Endodermal cell (in vitro differentiated cells): ENCODE results near the gene TBC1D1. TPM values are rescaled to one million over a fixed set of nuclear protein-coding genes. Genes with fewer than 3 reads are reported as not detected.
"Not testable (repeated sequence)": the region's sequence is repeated elsewhere in the genome, so short reads cannot be mapped to it uniquely, and the experiment has no call there.

Experiments
- DNase-seq: peaks from one replicate; pipeline ENCODE4 v3.0.0-alpha.2; 2017
- H3K27ac ChIP-seq: 2 replicates; pipeline ENCODE4 v1.5.1; 2013; ENCODE audit warnings: mild to moderate bottlenecking, low read depth, low read length, moderate library complexity
- H3K27me3 ChIP-seq: 2 replicates; pipeline ENCODE4 v1.6.1; 2013; ENCODE audit warnings: mild to moderate bottlenecking, low read length, moderate library complexity; ENCODE audit not compliant: insufficient read depth, control insufficient read depth, poor library complexity, severe bottlenecking
- H3K36me3 ChIP-seq: 2 replicates; pipeline ENCODE4 v1.7.0; 2013; ENCODE audit warnings: mild to moderate bottlenecking, low read length, moderate library complexity; ENCODE audit not compliant: control insufficient read depth, insufficient read depth
- H3K4me1 ChIP-seq: one replicate; pipeline ENCODE4 v1.7.0; 2013; ENCODE audit warnings: low read length; ENCODE audit not compliant: control insufficient read depth, insufficient read depth
- H3K4me3 ChIP-seq: 2 replicates; pipeline ENCODE4 v1.5.1; 2013; ENCODE audit warnings: mild to moderate bottlenecking, low read length, moderate library complexity
- H3K9ac ChIP-seq: 2 replicates; pipeline ENCODE4 v1.6.1; 2013; ENCODE audit warnings: mild to moderate bottlenecking, low read length, moderate library complexity; ENCODE audit not compliant: poor library complexity, severe bottlenecking; ENCODE audit errors: extremely low read depth
- H3K9me3 ChIP-seq: 2 replicates; pipeline ENCODE4 v1.6.1; 2013; ENCODE audit warnings: mild to moderate bottlenecking, low read length, moderate library complexity; ENCODE audit not compliant: control insufficient read depth
- H3K27ac Mint-ChIP-seq: 2 replicates; pipeline ENCODE4 v1.8.0; 2020; ENCODE audit warnings: mixed read lengths
- H3K27me3 Mint-ChIP-seq: 2 replicates; pipeline ENCODE4 v1.8.0; 2021; ENCODE audit warnings: mild to moderate bottlenecking, mixed read lengths; ENCODE audit not compliant: insufficient read depth
- H3K36me3 Mint-ChIP-seq: 2 replicates; pipeline ENCODE4 v1.8.0; 2020; ENCODE audit warnings: low read depth, mixed read lengths
- H3K4me1 Mint-ChIP-seq: 2 replicates; pipeline ENCODE4 v1.8.0; 2020; ENCODE audit warnings: mixed read lengths
- H3K4me3 Mint-ChIP-seq: 2 replicates; pipeline ENCODE4 v1.8.0; 2020; ENCODE audit warnings: mild to moderate bottlenecking, moderate library complexity, mixed read lengths
- H3K9me3 Mint-ChIP-seq: 2 replicates; pipeline ENCODE4 v1.8.0; 2020; ENCODE audit warnings: mild to moderate bottlenecking, mixed read lengths
- CTCF ChIP-seq: fragments of 200-600 bp; sonication (generic); conservative IDR thresholded peaks from 2 replicates; pipeline ENCODE4 v1.5.0; 2021; ENCODE audit warnings: antibody characterized with exemption, mild to moderate bottlenecking
- WGBS, 2 experiments: methylation state at CpG; one replicate each; pipeline versions ENCODE4 v1.1.5 to v1.1.7; 2013; ENCODE audit warnings: missing lambda C conversion rate in 2 of 2, mixed read lengths in 1 of 2; ENCODE audit not compliant: insufficient coverage in 1 of 2, insufficient read length in 1 of 2; 5-methylcytosine and 5-hydroxymethylcytosine counted together
- total RNA-seq, 2 donors: library from RNA; stranded (reverse); fragmentation: NEBNext Ultra II Directional in 1 of 2; extraction: Animal tissue kit (Norgen Biotek cat#: 25700) in 1 of 2; gene quantifications; 2 replicates in 1 of 2; 3 replicates in 1 of 2; pipeline ENCODE4 v1.2.1, GENCODE V29; 2021

The TBC1D1 gene
- total RNA-seq, 2 donors from 2014 or later: 110 to 122 TPM

DNA sequence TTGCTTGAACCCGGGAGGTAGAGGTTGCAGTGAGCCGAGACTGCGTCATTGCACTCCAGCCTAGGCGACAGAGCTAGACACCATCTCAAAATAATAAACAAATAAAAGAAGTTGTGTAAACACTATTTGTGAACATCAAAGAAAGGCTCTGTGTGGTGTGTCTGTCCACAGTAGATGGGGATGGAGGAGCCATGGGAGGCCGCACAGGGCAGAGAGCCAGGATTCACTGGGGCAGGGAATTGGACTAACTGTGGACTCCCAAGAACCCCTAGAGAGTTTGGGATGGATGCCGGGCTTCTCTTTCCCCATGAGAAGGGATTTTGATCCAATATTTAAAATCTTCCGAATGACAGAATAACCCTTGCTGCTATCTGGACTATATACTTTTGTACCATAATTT is 26.5 kb downstream of the TBC1D1 start:
- WGBS, 2 experiments: 96 to 97% methylated on average over 6 to 7 of the region's 7 CpGs
- DNase-seq: no peak
- Histone ChIP-seq H3K27me3 (no peaks in the 10 kb centered on the region), H3K4me1 (no peaks in the 10 kb centered on the region), H3K27ac (no peak overlapping the region), H3K9me3 (no peaks in the 10 kb centered on the region), H3K4me3 (no peak overlapping the region), H3K36me3 (no peaks in the 10 kb centered on the region), H3K9ac (no peak overlapping the region)
- no peaks in the 10 kb centered on the region for H3K9me3 Mint-ChIP-seq
- no peak overlapping the region for H3K27ac Mint-ChIP-seq
- H3K4me1 Mint-ChIP-seq: no peaks in the 10 kb centered on the region
- H3K27me3 Mint-ChIP-seq: no peaks in the 10 kb centered on the region
- no peak overlapping the region for H3K4me3 Mint-ChIP-seq
- TF ChIP-seq CTCF: no peak
- no peaks in the 10 kb centered on the region for H3K36me3 Mint-ChIP-seq

GRCh38 chr4:37918653-37919052 is 27.8 kb downstream of the TBC1D1 start:
- Mint-ChIP-seq H3K36me3 (no peaks in the 10 kb centered on the region), H3K27me3 (no peaks in the 10 kb centered on the region), H3K27ac (no peak overlapping the region), H3K9me3 (no peaks in the 10 kb centered on the region), H3K4me3 (no peak overlapping the region), H3K4me1 (no peaks in the 10 kb centered on the region)
- Histone ChIP-seq H3K27ac (no peak overlapping the region), H3K27me3 (no peaks in the 10 kb centered on the region), H3K9me3 (no peaks in the 10 kb centered on the region), H3K36me3 (no peaks in the 10 kb centered on the region), H3K4me1 (no peaks in the 10 kb centered on the region), H3K4me3 (no peak overlapping the region), H3K9ac (no peak overlapping the region)
- WGBS, 2 experiments: 83 to 98% methylated on average over 2 to 3 of the region's 3 CpGs
- no peak for TF ChIP-seq CTCF
- DNase-seq: no peak

DNA sequence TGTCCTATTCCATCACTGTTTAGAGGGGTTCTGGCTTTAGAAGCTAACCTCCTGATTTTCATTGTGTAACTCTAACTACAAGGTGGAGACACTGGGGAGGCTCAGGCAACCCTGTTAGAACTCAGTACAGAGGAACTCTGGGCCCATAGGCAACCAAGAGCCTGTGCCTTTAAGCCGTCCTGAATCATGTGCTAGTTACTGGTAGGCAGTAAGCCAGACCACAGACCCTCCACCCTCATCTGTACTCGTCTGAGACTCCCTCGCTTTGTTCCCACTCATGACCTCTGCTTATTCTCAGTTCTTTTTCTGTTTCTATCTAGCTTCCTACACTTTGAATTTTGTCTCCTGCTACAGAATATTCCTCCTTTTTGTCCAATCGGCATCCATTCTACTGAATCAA is 31.4 kb downstream of the TBC1D1 start:
- H3K4me3 ChIP-seq: no peak overlapping the region
- no peak overlapping the region for H3K27ac ChIP-seq
- H3K27me3 Mint-ChIP-seq: no peaks in the 10 kb centered on the region
- no peaks in the 10 kb centered on the region for H3K27me3 ChIP-seq
- no peaks in the 10 kb centered on the region for H3K4me1 Mint-ChIP-seq
- H3K9me3 ChIP-seq: no peaks in the 10 kb centered on the region
- no peaks in the 10 kb centered on the region for H3K36me3 ChIP-seq
- TF ChIP-seq CTCF: no peak
- H3K4me1 ChIP-seq: no peaks in the 10 kb centered on the region
- H3K36me3 Mint-ChIP-seq: no peaks in the 10 kb centered on the region
- DNase-seq: no peak
- H3K9ac ChIP-seq: no peak overlapping the region
- no peak overlapping the region for H3K27ac Mint-ChIP-seq
- H3K9me3 Mint-ChIP-seq: no peaks in the 10 kb centered on the region
- H3K4me3 Mint-ChIP-seq: no peak overlapping the region
- 85 to 91% methylated on average over 3 to 4 of the region's 4 CpGs for WGBS, 2 experiments

GRCh38 chr4:37923089-37923488 is 32.2 kb downstream of the TBC1D1 start:
- H3K27ac ChIP-seq, H3K4me1 ChIP-seq, H3K27ac Mint-ChIP-seq, H3K9me3 ChIP-seq, H3K4me1 Mint-ChIP-seq, H3K36me3 ChIP-seq, H3K27me3 ChIP-seq, H3K9ac ChIP-seq, H3K4me3 ChIP-seq, DNase-seq, H3K9me3 Mint-ChIP-seq, H3K36me3 Mint-ChIP-seq, H3K27me3 Mint-ChIP-seq, H3K4me3 Mint-ChIP-seq: not testable (repeated sequence)
